Endometrium (tissue), 2 donors: ENCODE measurements around the gene VAMP1.
"Not testable (repeated sequence)": the region's sequence is repeated elsewhere in the genome, so short reads cannot be mapped to it uniquely, and the experiment has no call there.

Source experiments
- FAIRE-seq: peaks from 2 replicates; lab custom pipeline; 2012; peaks lifted over from hg19 to GRCh38; lab: Jason Lieb, UNC
- donor health status: control.
- donor health status: control.

Gene VAMP1

GRCh38 chr12:6469609-6470374 lies 685 bp downstream of the VAMP1 start:
- no peak for FAIRE-seq

- FAIRE-seq: no peak
Measured at GRCh38 chr12:6469092-6469491, 1.4 kb downstream of the VAMP1 start.

- no peak for FAIRE-seq
Measured at GRCh38 chr12:6468283-6468575, 2.2 kb downstream of the VAMP1 start.

- FAIRE-seq: not testable (repeated sequence)
Measured at GRCh38 chr12:6467571-6468282, 2.8 kb downstream of the VAMP1 start.

GRCh38 chr12:6466751-6467150 lies 3.7 kb downstream of the VAMP1 start:
- FAIRE-seq: not testable (repeated sequence)

GRCh38 chr12:6466184-6466573 lies 4.3 kb downstream of the VAMP1 start:
- no peak for FAIRE-seq

- FAIRE-seq: no peak
Measured at GRCh38 chr12:6465467-6466183, 4.9 kb downstream of the VAMP1 start.

- FAIRE-seq: no peak
Measured at GRCh38 chr12:6464531-6464930, 5.9 kb downstream of the VAMP1 start.

GRCh38 chr12:6463858-6464257 lies 6.6 kb downstream of the VAMP1 start:
- no peak for FAIRE-seq

GRCh38 chr12:6463216-6463615 lies 7.3 kb downstream of the VAMP1 start:
- no peak for FAIRE-seq

GRCh38 chr12:6462234-6462995 lies 8.1 kb downstream of the VAMP1 start:
- FAIRE-seq: no peak

- FAIRE-seq: no peak
Measured at GRCh38 chr12:6461401-6462233, 8.9 kb downstream of the VAMP1 start.

- FAIRE-seq: no peak
Measured at GRCh38 chr12:6460751-6461371, 9.6 kb downstream of the VAMP1 start.

- no peak for FAIRE-seq
Measured at GRCh38 chr12:6459004-6459337, 11.5 kb downstream of the VAMP1 start.

GRCh38 chr12:6458281-6459003 lies 12.0 kb downstream of the VAMP1 start:
- FAIRE-seq: no peak

GRCh38 chr12:6457220-6457945 lies 13.1 kb downstream of the VAMP1 start:
- no peak for FAIRE-seq

GRCh38 chr12:6452944-6453630 lies 17.4 kb downstream of the VAMP1 start:
- FAIRE-seq: no peak

- no peak for FAIRE-seq
Measured at GRCh38 chr12:6452245-6452943, 18.1 kb downstream of the VAMP1 start.
